Activated CD4-positive, CD25-positive, alpha-beta regulatory T cell treated with anti-CD3 and anti-CD28 coated beads, Interleukin-2, amount 50 U/mL, for 16 hours (primary cell): ENCODE data around the gene LCE3A.

Experiments used
- DNase-seq: peaks from one replicate; pipeline ENCODE4 v3.0.0-alpha.2; 2020; ENCODE audit warnings: low read depth, low spot score

The LCE3A gene

GRCh38 chr1:152577168-152577567 lies 45.7 kb downstream of the LCE3A start:
- DNase-seq: no peak
